ENCODE data around the gene ARHGDIA.

Gene ARHGDIA

DNA sequence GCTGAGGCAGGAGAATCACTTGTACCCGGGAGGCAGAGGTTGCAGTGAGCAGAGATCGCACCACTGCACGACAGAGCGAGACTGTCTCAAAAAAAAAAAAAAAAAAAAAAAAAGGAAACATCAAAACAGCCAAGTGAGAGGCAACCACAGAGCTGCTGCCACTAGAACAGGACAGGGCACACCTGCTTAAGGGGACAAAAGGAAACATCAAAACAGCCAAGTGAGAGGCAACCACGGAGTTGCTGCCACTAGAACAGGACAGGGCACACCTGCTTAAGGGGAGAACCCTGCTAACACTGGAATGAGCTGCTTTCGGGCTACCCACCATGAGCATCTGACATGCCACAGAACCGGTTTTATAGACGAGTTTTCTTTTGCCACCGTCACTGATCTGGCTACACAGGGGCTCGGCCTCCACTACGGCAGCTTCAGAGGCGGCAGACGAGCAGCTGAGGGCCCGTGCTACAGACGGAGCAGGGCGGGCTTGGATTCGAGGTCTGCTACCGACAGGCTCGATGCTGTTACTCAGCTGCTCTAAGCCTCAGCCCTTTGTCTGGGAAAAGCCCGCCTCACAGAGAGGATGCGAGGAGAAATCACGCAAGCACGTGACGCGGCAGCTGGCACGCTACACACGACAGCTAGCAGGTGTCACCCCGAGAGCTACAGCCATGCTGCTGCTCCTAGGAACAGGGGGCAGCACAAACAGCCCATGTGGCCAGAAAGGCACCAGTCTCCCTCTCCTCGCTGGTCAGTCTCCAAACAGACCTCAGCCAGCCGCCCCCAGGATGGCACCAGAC lies 12.8 kb downstream of the ARHGDIA start:
- TF ChIP-seq, protein P1, sequence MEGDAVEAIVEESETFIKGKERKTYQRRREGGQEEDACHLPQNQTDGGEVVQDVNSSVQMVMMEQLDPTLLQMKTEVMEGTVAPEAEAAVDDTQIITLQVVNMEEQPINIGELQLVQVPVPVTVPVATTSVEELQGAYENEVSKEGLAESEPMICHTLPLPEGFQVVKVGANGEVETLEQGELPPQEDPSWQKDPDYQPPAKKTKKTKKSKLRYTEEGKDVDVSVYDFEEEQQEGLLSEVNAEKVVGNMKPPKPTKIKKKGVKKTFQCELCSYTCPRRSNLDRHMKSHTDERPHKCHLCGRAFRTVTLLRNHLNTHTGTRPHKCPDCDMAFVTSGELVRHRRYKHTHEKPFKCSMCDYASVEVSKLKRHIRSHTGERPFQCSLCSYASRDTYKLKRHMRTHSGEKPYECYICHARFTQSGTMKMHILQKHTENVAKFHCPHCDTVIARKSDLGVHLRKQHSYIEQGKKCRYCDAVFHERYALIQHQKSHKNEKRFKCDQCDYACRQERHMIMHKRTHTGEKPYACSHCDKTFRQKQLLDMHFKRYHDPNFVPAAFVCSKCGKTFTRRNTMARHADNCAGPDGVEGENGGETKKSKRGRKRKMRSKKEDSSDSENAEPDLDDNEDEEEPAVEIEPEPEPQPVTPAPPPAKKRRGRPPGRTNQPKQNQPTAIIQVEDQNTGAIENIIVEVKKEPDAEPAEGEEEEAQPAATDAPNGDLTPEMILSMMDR (conservative IDR thresholded peaks at IDR 0.05) = no peak
- peak overlapping the region; percentile 100 for H3K27ac ChIP-seq

DNA sequence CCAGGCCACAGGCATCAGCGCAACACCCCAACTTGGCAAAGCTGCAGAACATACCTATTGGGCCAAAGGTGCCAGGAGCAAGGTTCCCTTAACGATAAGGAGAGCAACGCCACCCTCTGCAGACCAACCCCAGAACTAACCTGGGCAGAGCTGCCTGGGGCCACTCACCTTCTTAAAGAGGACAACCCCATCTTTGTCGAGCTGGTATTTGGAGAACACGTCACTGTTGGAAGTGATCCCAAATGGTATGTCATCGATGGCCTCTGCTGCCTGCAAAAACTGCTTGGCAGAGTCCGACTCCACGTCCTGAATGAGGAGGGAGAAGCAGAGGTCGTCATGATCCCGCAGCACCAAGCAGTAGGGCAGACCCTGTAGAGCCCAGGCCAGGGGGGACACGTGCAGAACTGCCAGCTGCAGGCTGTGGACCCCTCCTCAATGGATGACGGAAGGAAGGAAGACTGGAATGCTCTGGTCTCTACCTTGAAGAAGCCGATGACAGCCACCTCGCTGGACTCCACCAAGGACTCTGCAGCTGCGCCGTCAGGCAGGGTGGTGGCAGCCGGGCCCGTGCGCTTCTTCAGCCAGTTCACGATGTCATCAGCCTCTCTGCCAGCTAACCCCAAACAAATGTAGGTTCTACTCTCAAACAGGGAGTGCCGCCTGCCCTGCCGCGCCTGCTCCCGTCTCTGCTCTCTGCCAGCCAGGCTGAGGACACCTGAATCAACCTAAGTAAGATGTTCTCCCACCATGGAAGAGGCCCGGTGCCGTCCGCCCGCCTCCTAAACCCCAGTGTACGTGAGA lies 16.0 kb downstream of the ARHGDIA start:
- peak overlapping the region; percentile 100 for H3K27ac ChIP-seq
- TF ChIP-seq, protein P1 (conservative IDR thresholded peaks at IDR 0.05) = peak; percentile 18; the same call in 1 of the 2 replicates

DNA sequence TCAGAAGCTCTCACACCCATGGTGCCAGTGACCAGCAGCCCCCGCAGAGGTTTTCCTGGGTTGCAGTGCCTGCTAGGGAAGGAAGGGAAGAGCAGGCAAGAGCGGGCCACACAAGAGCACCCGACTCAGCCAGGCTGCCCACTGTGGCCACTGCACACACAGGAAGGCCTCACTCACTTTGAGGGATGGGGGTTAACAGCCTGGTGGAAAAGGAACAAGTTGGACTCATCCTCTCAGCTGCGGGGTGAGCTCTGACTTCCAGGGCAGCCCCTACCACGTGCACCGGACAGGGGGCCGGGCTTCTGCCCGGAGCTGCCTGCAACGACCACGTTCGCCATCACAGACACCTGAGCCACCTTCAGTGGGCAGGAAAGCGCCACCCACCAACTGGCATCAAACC lies 18.9 kb downstream of the ARHGDIA start:
- TF ChIP-seq, protein P1 (conservative IDR thresholded peaks at IDR 0.05) = no peak

DNA sequence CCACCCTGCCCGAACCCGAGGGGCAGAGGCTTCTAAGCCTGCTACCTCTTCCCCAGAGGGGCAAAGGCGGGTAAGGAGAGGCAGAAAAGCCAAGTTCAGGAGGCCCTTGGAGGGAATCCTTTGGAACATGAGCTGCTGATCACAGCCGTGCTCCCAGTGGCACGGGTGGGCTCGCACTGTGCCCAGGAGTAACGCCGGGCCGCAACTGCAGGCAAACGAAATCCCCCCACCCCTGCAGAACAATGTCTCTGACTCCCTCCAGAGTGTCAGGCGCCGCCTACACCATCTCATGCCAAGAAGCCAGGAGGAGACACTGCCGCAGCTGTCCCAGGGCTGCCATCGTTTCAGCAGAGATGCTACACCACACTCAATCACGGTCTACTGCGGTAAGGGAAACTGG lies 19.7 kb downstream of the ARHGDIA start:
- TF ChIP-seq, protein P1 (conservative IDR thresholded peaks at IDR 0.05) = no peak

More for the DNA sequence above, 18.9 kb downstream of the ARHGDIA start:
- 0 out of 2 replicates have a peak overlapping the region, but pooled peaks have one; percentile 14 for H3K27ac ChIP-seq

DNA sequence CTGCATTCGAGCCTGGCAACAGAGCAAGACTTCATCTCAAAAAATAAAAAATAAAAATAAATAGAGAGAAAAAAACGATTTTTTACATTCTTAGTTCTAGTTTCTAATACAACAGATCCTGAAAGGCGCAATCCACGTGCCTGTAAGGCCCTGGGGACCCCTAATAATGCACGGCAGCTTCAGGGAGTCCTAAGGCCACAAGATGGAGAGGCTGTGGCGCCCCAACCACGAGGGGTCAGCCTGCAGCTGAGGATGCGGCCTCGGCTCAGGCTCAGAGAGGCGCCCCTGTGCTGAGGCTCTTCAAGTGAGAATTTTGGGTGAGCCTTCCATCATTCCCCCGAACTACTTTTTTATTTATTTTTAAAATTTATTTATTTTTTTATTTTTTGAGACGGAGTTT lies 21.7 kb downstream of the ARHGDIA start:
- TF ChIP-seq, protein P1 (conservative IDR thresholded peaks at IDR 0.05) = no peak
- peak overlapping the region; percentile 71 for H3K27ac ChIP-seq

More for the DNA sequence above, 19.7 kb downstream of the ARHGDIA start:
- 0 out of 2 replicates have a peak overlapping the region, but pooled peaks have one; percentile 15 for H3K27ac ChIP-seq

DNA sequence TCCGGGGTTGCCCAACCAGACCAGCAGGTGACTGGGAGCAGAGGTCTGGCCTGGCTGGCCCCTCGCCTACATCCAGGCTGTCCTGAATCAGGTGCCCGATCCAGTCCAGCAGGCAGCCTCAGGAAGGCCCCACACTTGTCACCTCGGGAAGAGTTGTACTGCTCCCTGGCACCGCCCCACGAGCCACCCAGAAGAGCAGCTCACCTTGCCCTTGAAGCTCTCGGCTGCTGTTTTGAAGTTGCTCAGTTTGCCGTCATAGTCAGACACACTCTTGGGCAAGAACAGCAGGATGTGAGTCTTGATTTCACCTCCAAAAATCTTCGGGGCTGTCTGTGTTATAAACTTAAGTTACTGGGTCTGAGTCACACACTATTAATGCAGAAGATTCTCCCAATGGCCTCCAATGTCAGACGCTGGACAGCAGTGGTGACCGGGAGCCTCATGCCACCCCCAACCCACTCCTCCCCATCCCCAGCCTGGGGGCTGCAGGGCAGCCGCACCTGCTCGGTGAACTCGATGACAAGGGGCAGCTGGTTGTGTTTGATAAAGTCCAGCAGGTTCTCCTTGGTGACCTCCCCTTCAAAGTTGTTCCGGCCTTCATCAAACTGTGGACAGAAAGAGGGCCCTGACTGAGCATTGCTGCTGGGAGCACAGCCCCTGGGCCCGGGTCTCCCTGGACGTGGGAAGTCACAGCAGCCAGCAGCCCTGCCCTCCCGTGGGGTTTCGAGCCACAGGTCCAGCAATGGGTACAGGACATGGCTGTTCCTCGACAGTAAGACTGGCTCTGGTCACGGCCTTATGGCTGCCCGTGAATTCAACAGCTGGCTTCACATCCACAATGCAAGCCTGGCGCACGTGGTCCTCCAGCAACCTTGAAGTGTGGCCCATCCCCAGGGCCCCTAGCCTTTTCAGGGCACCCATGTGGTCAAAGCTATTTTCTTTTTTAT lies 24.1 kb downstream of the ARHGDIA start:
- H3K27ac ChIP-seq = peak overlapping the region; percentile 71
- TF ChIP-seq, protein P1 (conservative IDR thresholded peaks at IDR 0.05) = no peak

Data from VCaP (cell line).